WTC11 (cell line): ENCODE measurements around the gene DSE. TPM values are rescaled to one million over a fixed set of nuclear protein-coding genes. Genes with fewer than 3 reads are reported as not detected.
A peak's percentile ranks its signal among the peaks of the same experiment; 100 is the strongest.

ENCODE experiments used
- ATAC-seq: fragments of 200-7000 bp; cut with Tn5 transposase; 2 replicates; pipeline ENCODE4 v1.10.0; 2021; ENCODE audit warnings: mild to moderate bottlenecking, moderate library complexity
- CTCF ChIA-PET: fragments of 300-600 bp; sonication (Branson Sonifier 250); formaldehyde crosslinking; loops from one replicate; lab custom pipeline; 2021; ENCODE audit warnings: antibody characterized with exemption; lab: Charles Lee
- POLR2A ChIA-PET: fragments of 350-600 bp; sonication (Branson Sonifier 250); formaldehyde crosslinking; loops from one replicate; lab custom pipeline; 2021; ENCODE audit warnings: antibody characterized with exemption; lab: Charles Lee
- DNase-seq: peaks from one replicate; pipeline ENCODE4 v3.0.0; 2021; ENCODE audit warnings: low spot score
- H3K27ac Mint-ChIP-seq: 2 replicates; pipeline ENCODE4 v1.8.0; 2021; ENCODE audit warnings: mixed read lengths
- H3K27me3 Mint-ChIP-seq: 2 replicates; pipeline ENCODE4 v1.8.0; 2021; ENCODE audit warnings: low read depth, mild to moderate bottlenecking, moderate library complexity, mixed read lengths
- H3K36me3 Mint-ChIP-seq: 2 replicates; pipeline ENCODE4 v1.8.0; 2021; ENCODE audit warnings: mixed read lengths
- H3K4me1 Mint-ChIP-seq: 2 replicates; pipeline ENCODE4 v1.8.0; 2022; ENCODE audit warnings: mixed read lengths
- H3K4me3 Mint-ChIP-seq: 2 replicates; pipeline ENCODE4 v1.8.0; 2021; ENCODE audit warnings: mild to moderate bottlenecking, moderate library complexity, mixed read lengths
- H3K9me3 Mint-ChIP-seq: 2 replicates; pipeline ENCODE4 v1.8.0; 2021; ENCODE audit warnings: mixed read lengths
- AFF4 ChIP-seq: sonication (generic); formaldehyde crosslinking; IDR thresholded peaks from 2 replicates; pipeline ENCODE4 v1.8.1; 2023; ENCODE audit warnings: mild to moderate bottlenecking, missing genetic modification reagents, borderline replicate concordance
- CBFB ChIP-seq: sonication (generic); formaldehyde crosslinking; IDR thresholded peaks from 2 replicates; pipeline ENCODE4 v1.8.1; 2022; ENCODE audit warnings: mild to moderate bottlenecking, low read depth, missing genetic modification reagents
- CDX4 ChIP-seq: fragments of 250-450 bp; sonication (Bioruptor Pico); IDR thresholded peaks from 2 replicates; pipeline ENCODE4 v1.9.0; 2021; ENCODE audit warnings: moderate library complexity, mild to moderate bottlenecking, inconsistent platforms, borderline replicate concordance
- MXD4 ChIP-seq: fragments of 250-450 bp; sonication (Bioruptor Pico); IDR thresholded peaks from 2 replicates; pipeline ENCODE4 v1.8.0; 2021; ENCODE audit warnings: mild to moderate bottlenecking, moderate library complexity, borderline replicate concordance
- NR1H2 ChIP-seq: sonication (generic); formaldehyde crosslinking; IDR thresholded peaks from 2 replicates; pipeline ENCODE4 v1.9.0; 2021; ENCODE audit warnings: mild to moderate bottlenecking, moderate library complexity, missing genetic modification reagents
- NR2C2 ChIP-seq: sonication (generic); formaldehyde crosslinking; IDR thresholded peaks from 2 replicates; pipeline ENCODE4 v1.8.0; 2022; ENCODE audit warnings: mild to moderate bottlenecking, missing genetic modification reagents
- SOX15 ChIP-seq: fragments of 250-450 bp; sonication (Bioruptor Pico); IDR thresholded peaks from 2 replicates; pipeline ENCODE4 v1.9.0; 2021; ENCODE audit warnings: mild to moderate bottlenecking
- TCF7 ChIP-seq: sonication (generic); formaldehyde crosslinking; IDR thresholded peaks from 2 replicates; pipeline ENCODE4 v1.8.0; 2022; ENCODE audit warnings: mild to moderate bottlenecking, low read depth, missing genetic modification reagents, moderate library complexity
- TEAD4 ChIP-seq: sonication (generic); formaldehyde crosslinking; IDR thresholded peaks from 2 replicates; pipeline ENCODE4 v1.8.0; 2022; ENCODE audit warnings: mild to moderate bottlenecking, missing genetic modification reagents
- ZNF423 ChIP-seq: fragments of 250-450 bp; sonication (Bioruptor Pico); IDR thresholded peaks from 2 replicates; pipeline ENCODE4 v2.1.2; 2022; ENCODE audit warnings: mild to moderate bottlenecking, moderate library complexity
- total RNA-seq: library from RNA; stranded (reverse); gene quantifications from 3 replicates; pipeline ENCODE4 v1.2.3, GENCODE V29; 2021
- TF ChIP-seq, protein P1 (sequence below): fragments of 200-600 bp; IDR thresholded peaks from 2 replicates; pipeline ENCODE4 v1.8.0; 2022; ENCODE audit warnings: antibody characterized with exemption
- TF ChIP-seq, protein P2 (sequence below): sonication (generic); formaldehyde crosslinking; IDR thresholded peaks from 2 replicates; pipeline ENCODE4 v1.8.1; 2023; ENCODE audit warnings: mild to moderate bottlenecking, missing genetic modification reagents
- TF ChIP-seq, protein P3 (sequence below): sonication (generic); formaldehyde crosslinking; IDR thresholded peaks from 2 replicates; pipeline ENCODE4 v1.8.1; 2022; ENCODE audit warnings: low read depth, missing genetic modification reagents, borderline replicate concordance
- TF ChIP-seq, protein P4 (sequence below): sonication (generic); formaldehyde crosslinking; IDR thresholded peaks from 2 replicates; pipeline ENCODE4 v1.8.1; 2023; ENCODE audit warnings: mild to moderate bottlenecking, missing genetic modification reagents, moderate library complexity
- TF ChIP-seq, protein P5 (sequence below): fragments of 250-450 bp; sonication (Bioruptor Pico); IDR thresholded peaks from 2 replicates; pipeline ENCODE4 v1.9.0; 2021; ENCODE audit warnings: mild to moderate bottlenecking
- TF ChIP-seq, protein P6 (sequence below): sonication (generic); formaldehyde crosslinking; IDR thresholded peaks from 2 replicates; pipeline ENCODE4 v1.8.1; 2022; ENCODE audit warnings: mild to moderate bottlenecking, missing genetic modification reagents, moderate library complexity, borderline replicate concordance

DSE gene
- total RNA-seq, 1 experiment from 2014 or later = 78.3 TPM

GRCh38 chr6:116396441-116396840 lies 25.7 kb downstream of the DSE start:
- peaks cover 16% of the 10 kb centered on the region for H3K36me3 Mint-ChIP-seq
- ChIA-PET CTCF (interaction anchor here (1.1 to 1.2 kb wide), 2 partner anchors 109 to 129 kb away, joined by 4 read pairs; no protein-coding TSS in a partner anchor), POLR2A (no interaction called here)

GRCh38 chr6:116397914-116398313 lies 27.2 kb downstream of the DSE start:
- no peak for ATAC-seq
- TF ChIP-seq, protein P1, sequence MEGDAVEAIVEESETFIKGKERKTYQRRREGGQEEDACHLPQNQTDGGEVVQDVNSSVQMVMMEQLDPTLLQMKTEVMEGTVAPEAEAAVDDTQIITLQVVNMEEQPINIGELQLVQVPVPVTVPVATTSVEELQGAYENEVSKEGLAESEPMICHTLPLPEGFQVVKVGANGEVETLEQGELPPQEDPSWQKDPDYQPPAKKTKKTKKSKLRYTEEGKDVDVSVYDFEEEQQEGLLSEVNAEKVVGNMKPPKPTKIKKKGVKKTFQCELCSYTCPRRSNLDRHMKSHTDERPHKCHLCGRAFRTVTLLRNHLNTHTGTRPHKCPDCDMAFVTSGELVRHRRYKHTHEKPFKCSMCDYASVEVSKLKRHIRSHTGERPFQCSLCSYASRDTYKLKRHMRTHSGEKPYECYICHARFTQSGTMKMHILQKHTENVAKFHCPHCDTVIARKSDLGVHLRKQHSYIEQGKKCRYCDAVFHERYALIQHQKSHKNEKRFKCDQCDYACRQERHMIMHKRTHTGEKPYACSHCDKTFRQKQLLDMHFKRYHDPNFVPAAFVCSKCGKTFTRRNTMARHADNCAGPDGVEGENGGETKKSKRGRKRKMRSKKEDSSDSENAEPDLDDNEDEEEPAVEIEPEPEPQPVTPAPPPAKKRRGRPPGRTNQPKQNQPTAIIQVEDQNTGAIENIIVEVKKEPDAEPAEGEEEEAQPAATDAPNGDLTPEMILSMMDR = no peak
- no peak for TF ChIP-seq ZNF423 (CRISPR knock-in tag)
- TF ChIP-seq, all 79 proteins: peak for 0
- Mint-ChIP-seq H3K9me3 (peaks cover 4% of the 10 kb centered on the region), H3K27me3 (no peaks in the 10 kb centered on the region), H3K36me3 (peaks cover 16% of the 10 kb centered on the region), H3K4me1 (peaks cover 34% of the 10 kb centered on the region), H3K27ac (no peak overlapping the region), H3K4me3 (no peak overlapping the region)
- CTCF ChIA-PET = no interaction called here
- no peak for DNase-seq
- POLR2A ChIA-PET = no interaction called here

More at GRCh38 chr6:116396441-116396840, 25.7 kb downstream of the DSE start:
- no peak overlapping the region for H3K4me3 Mint-ChIP-seq
- peaks cover 4% of the 10 kb centered on the region for H3K9me3 Mint-ChIP-seq
- peak overlapping the region; percentile 7; the same call in 1 of the 2 replicates for H3K27ac Mint-ChIP-seq
- H3K27me3 Mint-ChIP-seq = no peaks in the 10 kb centered on the region
- peaks cover 34% of the 10 kb centered on the region for H3K4me1 Mint-ChIP-seq
- no peak for DNase-seq
- TF ChIP-seq, protein P2, sequence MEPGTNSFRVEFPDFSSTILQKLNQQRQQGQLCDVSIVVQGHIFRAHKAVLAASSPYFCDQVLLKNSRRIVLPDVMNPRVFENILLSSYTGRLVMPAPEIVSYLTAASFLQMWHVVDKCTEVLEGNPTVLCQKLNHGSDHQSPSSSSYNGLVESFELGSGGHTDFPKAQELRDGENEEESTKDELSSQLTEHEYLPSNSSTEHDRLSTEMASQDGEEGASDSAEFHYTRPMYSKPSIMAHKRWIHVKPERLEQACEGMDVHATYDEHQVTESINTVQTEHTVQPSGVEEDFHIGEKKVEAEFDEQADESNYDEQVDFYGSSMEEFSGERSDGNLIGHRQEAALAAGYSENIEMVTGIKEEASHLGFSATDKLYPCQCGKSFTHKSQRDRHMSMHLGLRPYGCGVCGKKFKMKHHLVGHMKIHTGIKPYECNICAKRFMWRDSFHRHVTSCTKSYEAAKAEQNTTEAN (CRISPR knock-in tag) = no peak
- TF ChIP-seq CDX4 (CRISPR knock-in tag) (no peak), MXD4 (CRISPR knock-in tag) (no peak)
- TF ChIP-seq, protein P3, sequence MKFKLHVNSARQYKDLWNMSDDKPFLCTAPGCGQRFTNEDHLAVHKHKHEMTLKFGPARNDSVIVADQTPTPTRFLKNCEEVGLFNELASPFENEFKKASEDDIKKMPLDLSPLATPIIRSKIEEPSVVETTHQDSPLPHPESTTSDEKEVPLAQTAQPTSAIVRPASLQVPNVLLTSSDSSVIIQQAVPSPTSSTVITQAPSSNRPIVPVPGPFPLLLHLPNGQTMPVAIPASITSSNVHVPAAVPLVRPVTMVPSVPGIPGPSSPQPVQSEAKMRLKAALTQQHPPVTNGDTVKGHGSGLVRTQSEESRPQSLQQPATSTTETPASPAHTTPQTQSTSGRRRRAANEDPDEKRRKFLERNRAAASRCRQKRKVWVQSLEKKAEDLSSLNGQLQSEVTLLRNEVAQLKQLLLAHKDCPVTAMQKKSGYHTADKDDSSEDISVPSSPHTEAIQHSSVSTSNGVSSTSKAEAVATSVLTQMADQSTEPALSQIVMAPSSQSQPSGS (CRISPR knock-in tag) = no peak
- ATAC-seq = no peak

- Mint-ChIP-seq H3K27me3 (no peaks in the 10 kb centered on the region), H3K4me1 (peaks cover 35% of the 10 kb centered on the region), H3K9me3 (peaks cover 4% of the 10 kb centered on the region), H3K36me3 (peaks cover 16% of the 10 kb centered on the region), H3K27ac (peak overlapping the region; percentile 68; the same call in 1 of the 2 replicates), H3K4me3 (no peak overlapping the region)
- CTCF ChIA-PET = no interaction called here
- POLR2A ChIA-PET = no interaction called here
- DNase-seq (no peak), ATAC-seq (no peak)
- TF ChIP-seq, protein P4, sequence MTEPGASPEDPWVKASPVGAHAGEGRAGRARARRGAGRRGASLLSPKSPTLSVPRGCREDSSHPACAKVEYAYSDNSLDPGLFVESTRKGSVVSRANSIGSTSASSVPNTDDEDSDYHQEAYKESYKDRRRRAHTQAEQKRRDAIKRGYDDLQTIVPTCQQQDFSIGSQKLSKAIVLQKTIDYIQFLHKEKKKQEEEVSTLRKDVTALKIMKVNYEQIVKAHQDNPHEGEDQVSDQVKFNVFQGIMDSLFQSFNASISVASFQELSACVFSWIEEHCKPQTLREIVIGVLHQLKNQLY (CRISPR knock-in tag) = no peak
- TF ChIP-seq TEAD4 (CRISPR knock-in tag) (no peak), TCF7 (no peak), CBFB (CRISPR knock-in tag) (no peak), NR2C2 (CRISPR knock-in tag) (no peak), AFF4 (CRISPR knock-in tag) (no peak), MXD4 (CRISPR knock-in tag) (no peak), NR1H2 (CRISPR knock-in tag) (no peak), SOX15 (CRISPR knock-in tag) (no peak)
- TF ChIP-seq, protein P5, sequence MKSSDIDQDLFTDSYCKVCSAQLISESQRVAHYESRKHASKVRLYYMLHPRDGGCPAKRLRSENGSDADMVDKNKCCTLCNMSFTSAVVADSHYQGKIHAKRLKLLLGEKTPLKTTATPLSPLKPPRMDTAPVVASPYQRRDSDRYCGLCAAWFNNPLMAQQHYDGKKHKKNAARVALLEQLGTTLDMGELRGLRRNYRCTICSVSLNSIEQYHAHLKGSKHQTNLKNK = no peak
- TF ChIP-seq, protein P6, sequence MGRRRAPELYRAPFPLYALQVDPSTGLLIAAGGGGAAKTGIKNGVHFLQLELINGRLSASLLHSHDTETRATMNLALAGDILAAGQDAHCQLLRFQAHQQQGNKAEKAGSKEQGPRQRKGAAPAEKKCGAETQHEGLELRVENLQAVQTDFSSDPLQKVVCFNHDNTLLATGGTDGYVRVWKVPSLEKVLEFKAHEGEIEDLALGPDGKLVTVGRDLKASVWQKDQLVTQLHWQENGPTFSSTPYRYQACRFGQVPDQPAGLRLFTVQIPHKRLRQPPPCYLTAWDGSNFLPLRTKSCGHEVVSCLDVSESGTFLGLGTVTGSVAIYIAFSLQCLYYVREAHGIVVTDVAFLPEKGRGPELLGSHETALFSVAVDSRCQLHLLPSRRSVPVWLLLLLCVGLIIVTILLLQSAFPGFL (CRISPR knock-in tag) = no peak
These were observed 27.7 kb downstream of the DSE start for GRCh38 chr6:116398316-116399010.
